ENCODE data around the gene TRAP1.

The TRAP1 gene

GRCh38 chr16:3651461-3652372 lies 65.6 kb downstream of the TRAP1 start:
- no peak for DNase-seq (ENCODE audit: low read depth, low spot score)

GRCh38 chr16:3650631-3651265 lies 66.6 kb downstream of the TRAP1 start:
- no peak for DNase-seq (ENCODE audit: low read depth, low spot score)

- peak; percentile 50 for DNase-seq (ENCODE audit: low read depth, low spot score)
Measured at GRCh38 chr16:3646348-3646920, 70.9 kb downstream of the TRAP1 start.

- peak; percentile 91 for DNase-seq (ENCODE audit: low read depth, low spot score)
Measured at GRCh38 chr16:3645504-3646347, 71.6 kb downstream of the TRAP1 start.

- no peak for DNase-seq (ENCODE audit: low read depth, low spot score)
Measured at GRCh38 chr16:3645108-3645503, 72.2 kb downstream of the TRAP1 start.

- no peak for DNase-seq (ENCODE audit: low read depth, low spot score)
Measured at GRCh38 chr16:3643095-3643730, 74.1 kb downstream of the TRAP1 start.

GRCh38 chr16:3642397-3643094 lies 74.8 kb downstream of the TRAP1 start:
- DNase-seq (ENCODE audit: low read depth, low spot score): peak; percentile 65

GRCh38 chr16:3641801-3642396 lies 75.4 kb downstream of the TRAP1 start:
- no peak for DNase-seq (ENCODE audit: low read depth, low spot score)

- no peak for DNase-seq (ENCODE audit: low read depth, low spot score)
Measured at GRCh38 chr16:3640632-3641501, 76.5 kb downstream of the TRAP1 start.

GRCh38 chr16:3640207-3640606 lies 77.1 kb downstream of the TRAP1 start:
- no peak for DNase-seq (ENCODE audit: low read depth, low spot score)

- no peak for DNase-seq (ENCODE audit: low read depth, low spot score)
Measured at GRCh38 chr16:3638916-3639644, 78.2 kb downstream of the TRAP1 start.

- DNase-seq (ENCODE audit: low read depth, low spot score): no peak
Measured at GRCh38 chr16:3637371-3637923, 79.9 kb downstream of the TRAP1 start.

GRCh38 chr16:3625911-3626732 lies 91.2 kb downstream of the TRAP1 start:
- DNase-seq (ENCODE audit: low read depth, low spot score): no peak

GRCh38 chr16:3625331-3625730 lies 92.0 kb downstream of the TRAP1 start:
- no peak for DNase-seq (ENCODE audit: low read depth, low spot score)

- no peak for DNase-seq (ENCODE audit: low read depth, low spot score)
Measured at GRCh38 chr16:3623642-3624041, 93.7 kb downstream of the TRAP1 start.

GRCh38 chr16:3618769-3619141 lies 98.6 kb downstream of the TRAP1 start:
- DNase-seq (ENCODE audit: low read depth, low spot score): no peak

Measured in astrocyte of the hippocampus (primary cell).